ENCODE results near the gene PRM2.

DNA sequence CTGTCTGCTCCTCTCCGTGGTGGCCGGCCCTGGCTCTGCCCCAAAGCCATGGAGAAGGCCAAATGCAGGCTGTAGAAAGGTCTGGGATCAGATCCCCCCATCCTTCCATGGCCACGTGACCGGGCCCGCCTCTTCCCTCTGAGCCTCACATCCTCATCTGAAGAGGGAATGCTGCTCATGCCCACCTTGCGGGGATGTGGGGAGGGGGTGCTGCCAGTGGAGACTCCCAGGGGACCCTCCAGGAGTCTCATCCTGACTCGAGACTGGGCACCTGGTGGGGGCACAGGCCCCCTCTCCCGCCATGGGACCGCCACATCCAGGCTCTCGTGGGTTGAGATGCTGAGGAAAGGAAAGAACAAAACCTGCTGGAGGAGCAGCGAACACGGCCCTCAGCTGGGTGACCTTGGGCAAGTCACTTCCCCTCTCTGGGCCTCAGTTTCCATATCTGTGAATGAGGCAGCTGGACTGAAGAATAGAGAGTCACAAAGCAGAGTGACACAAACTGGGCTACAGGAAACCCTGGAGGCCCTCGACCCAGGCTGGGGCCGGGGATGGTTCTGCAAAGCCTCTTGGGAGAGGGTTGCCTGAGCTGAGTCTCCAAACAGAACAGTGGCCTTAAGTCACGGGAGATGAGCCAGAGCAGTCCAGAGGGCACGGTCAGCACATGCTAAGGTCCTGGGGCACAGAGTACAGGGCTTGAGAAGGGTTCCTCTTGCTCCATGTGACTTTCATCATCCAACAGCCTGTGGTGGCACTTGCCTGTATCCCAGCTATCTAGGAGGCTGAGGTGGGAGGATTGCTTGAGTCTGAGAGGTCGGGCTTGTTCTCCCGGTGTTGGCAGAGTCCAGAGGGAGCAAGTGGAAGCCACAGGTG is 50.4 kb downstream of the PRM2 start:
- TF ChIP-seq CTCF (IDR thresholded peaks at IDR 0.05; ENCODE audit: extremely low read depth in 1 of 2, insufficient read depth in 1 of 2, low read depth in 1 of 2, low read length in 2 of 2) (no peak), POLR2A (IDR thresholded peaks at IDR 0.05; ENCODE audit: low read depth, low read length) (no peak), MAX (IDR thresholded peaks at IDR 0.05; ENCODE audit: insufficient read depth, insufficient read length) (no peak), EZH2 (IDR thresholded peaks at IDR 0.05; ENCODE audit: borderline replicate concordance, low read depth, low read length, severe bottlenecking) (no peak)

Measured in endothelial cell of umbilical vein (primary cell).